SIG-M5 (cell line): Measurements from ENCODE around the gene CHST12.
"Not testable (repeated sequence)": the region's sequence is repeated elsewhere in the genome, so short reads cannot be mapped to it uniquely, and the experiment has no call there.

ENCODE experiments used
- DNase-seq: peaks from one replicate; lab custom pipeline; 2025; lab: John Stamatoyannopoulos, UW

Gene CHST12

GRCh38 chr7:2437136-2437535 lies 33.7 kb downstream of the CHST12 start:
- no peak for DNase-seq

DNA sequence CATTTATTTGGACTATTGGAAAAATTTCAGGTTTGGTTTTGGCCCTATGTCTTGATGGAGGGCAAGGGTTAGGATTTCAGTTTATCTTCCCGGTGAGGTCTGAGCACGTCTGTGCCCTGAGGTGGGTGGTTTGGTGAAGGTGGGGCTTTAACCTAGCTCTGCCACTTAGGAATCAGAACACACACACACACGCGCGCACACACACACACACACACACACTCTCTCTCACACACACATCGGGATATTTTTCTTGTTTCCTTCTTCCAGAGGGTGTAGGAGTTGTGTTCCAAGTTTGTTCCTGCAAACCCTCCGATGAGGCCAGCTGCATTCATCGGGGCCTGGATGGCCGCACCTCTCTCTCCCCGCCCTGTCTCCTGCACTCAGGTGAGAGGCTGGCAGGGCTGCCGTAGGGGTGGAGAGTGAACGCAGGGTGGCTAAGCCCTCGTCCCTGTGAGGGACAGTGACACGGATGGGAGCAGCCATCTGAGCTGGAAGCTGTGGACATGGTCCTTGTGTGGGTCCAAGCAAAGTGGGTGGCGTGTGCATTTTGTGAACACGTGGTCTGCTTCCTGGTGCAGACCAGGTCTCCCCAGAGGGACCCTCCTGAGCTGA lies 34.2 kb downstream of the CHST12 start:
- DNase-seq: no peak

DNA sequence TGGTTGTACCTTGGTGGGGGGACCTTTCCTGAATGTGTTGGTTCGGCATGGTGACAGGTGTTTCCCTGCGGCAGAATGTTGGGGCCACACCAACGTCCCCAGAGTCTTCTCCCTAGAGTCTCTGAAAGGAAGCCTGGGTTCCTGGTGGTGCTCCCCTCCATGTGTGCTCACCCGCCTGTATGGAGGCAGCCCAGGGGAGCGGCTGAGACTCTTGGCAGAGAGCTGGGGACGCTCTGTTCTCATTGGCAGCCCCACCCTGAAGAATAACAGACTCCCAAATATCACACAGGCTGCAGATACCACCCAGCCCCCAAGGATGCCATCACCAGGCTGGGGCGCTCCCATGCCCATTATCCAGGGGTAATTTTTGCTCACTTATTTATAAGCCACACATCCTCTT lies 34.8 kb downstream of the CHST12 start:
- DNase-seq: no peak

DNA sequence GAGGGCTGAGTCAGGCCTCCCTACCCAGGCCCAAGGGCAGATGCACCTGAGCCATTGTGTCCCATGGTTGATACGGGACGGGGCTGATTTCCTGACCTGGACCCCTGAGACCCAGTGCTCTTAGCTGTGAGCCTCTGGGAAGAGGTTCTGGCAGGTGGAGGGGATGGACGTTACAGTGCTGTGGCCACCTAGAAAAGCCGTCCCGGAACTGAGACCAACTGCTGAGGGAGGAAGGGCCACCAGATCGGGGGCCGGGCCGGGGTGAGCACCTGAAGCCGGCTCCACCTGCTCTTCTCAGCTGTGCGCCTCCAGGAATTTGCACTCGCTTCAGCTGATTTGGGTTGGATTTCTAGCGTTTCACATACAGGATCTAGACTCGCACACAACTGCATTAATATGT lies 35.4 kb downstream of the CHST12 start:
- no peak for DNase-seq

DNA sequence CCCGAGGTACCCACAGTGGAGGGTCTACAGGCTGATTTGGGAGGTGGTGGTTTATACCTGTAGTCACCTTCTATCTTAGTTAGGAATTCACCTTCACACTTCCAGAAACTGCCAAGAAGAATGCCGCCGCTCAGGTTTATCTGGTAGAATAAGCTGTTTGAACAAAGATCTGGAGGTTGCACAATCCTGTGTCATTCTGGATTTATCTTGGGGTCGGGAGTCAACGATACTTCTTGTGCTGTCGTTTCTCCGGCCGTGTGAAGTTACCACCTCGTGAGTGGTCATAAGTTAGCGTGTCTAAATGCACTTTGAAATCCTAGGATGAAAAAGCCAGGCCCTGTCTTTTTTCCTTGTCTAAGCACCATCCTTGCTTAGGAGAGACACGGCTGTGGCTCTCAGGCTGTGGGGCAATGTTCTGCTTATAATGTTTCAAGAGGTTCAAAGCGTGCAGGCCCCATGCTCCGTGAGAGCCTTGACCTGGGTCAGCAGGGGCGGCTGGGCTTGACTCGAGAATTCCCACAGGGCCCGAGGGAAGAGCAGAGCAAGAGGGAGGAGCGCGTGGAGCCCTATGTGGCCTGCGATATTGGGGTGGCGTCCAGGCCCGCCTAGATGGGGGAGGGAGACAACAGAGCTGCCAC lies 37.3 kb downstream of the CHST12 start:
- no peak for DNase-seq

GRCh38 chr7:2441430-2442058 lies 38.1 kb downstream of the CHST12 start:
- no peak for DNase-seq

DNA sequence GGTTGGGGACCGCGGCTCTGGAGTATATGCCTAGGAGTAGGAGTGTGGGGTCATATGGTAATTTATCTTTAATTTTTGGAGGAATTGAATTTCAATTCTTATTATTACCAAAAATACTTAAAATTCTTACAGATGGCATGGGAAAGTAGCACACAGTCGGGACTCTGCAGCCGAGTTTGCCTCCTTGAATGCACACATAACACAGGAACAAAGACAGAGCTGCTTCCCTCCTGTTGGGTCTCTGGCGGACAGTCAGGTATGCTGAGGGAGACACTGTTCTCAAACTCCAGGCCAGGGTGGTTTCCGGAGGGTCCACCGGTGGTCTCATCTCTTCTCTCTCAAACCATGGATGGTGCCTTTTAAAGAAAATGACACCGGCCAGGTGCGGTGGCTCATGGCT lies 40.1 kb downstream of the CHST12 start:
- no peak for DNase-seq

- DNase-seq: no peak
Observed at GRCh38 chr7:2444476-2444875, 41.1 kb downstream of the CHST12 start.

GRCh38 chr7:2445047-2445446 lies 41.6 kb downstream of the CHST12 start:
- DNase-seq: no peak

GRCh38 chr7:2445898-2446555 lies 42.6 kb downstream of the CHST12 start:
- no peak for DNase-seq

- DNase-seq: no peak
Observed at GRCh38 chr7:2446676-2447075, 43.3 kb downstream of the CHST12 start.

GRCh38 chr7:2450198-2451107 lies 47.0 kb downstream of the CHST12 start:
- DNase-seq: no peak

DNA sequence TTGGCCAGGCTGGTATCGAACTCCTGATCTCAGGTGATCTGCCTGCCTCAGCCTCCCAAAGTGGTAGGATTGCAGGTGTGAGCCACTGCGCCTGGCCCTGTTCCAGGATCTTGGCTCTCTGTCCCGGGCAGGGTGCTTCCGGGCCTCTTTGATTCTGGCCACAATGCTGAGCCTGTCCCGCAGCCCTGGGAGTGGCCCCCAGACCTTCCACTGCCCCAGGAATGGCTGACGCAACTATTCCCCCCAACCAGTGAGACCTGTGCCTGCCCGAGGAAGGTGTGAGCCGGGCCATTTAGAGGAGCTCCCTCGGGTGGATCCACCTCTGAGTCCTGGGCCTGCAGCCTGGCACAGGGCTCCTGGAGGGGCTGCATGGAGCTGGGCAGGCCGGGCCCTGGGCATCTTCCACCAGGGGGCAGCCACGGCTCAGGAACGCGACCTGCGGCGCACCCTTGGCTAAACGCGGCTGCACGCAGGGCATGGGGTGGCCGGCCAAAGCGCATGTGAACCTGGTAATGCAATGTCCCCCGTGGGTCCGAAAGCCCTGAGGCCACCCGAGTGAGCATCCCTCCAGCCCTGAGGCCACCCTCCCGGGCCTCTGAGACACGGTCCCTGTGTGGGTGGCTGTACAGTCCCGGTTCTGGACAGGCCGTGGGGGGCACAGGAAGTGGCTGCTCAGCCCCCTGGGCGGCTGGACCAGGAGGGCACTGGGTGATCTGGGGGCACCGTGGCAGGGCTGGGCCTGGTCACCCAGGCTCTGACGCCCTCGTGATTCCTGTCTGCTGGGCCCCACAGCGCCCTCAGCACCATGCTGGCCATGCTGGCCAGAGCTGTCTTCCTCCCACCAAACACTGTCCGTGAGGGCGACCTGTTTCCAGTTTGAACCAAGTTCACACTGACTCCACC lies 48.0 kb downstream of the CHST12 start:
- DNase-seq: no peak

DNA sequence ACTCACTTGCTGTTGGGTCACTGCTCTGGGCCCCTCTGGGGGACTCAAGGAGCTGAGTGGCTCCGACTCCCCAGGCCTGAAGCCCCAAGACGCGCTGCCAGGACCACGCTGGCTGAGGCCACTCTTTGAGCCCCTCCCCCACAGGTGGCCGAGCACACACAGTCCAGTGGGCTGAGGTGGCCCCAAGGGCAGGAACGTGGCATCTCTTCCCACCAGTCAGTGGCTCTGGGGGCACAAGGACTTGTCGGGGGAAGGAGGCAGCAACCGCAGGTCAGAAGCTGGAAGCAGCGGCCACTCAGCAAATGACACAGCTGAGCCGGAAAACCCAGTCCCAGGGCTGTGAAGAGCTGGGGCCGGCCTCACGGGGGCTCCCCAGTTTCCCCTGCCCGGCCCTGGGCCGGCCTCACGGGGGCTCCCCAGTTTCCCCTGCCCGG lies 48.7 kb downstream of the CHST12 start:
- DNase-seq: no peak

- no peak for DNase-seq
Observed at GRCh38 chr7:2452643-2453270, 49.3 kb downstream of the CHST12 start.

DNA sequence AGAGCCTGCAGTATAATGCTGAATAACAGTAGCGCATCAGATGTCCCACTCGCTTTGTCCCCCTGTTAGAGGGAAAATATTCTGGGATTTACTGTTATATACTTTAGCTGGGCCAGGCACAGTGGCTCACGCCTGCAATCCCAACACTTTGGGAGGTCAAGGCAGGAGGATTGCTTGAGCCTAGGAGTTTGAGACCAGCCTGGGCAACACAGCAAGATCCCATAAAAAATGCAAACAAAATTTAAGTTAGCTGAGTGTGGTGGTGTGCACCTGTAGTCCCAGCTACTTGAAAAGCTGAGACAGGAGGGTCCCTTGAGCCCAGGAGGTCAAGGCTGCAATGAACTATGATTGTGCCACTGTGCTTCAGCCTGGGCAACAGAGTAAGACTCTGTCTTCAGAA lies 50.4 kb downstream of the CHST12 start:
- DNase-seq: not testable (repeated sequence)

DNA sequence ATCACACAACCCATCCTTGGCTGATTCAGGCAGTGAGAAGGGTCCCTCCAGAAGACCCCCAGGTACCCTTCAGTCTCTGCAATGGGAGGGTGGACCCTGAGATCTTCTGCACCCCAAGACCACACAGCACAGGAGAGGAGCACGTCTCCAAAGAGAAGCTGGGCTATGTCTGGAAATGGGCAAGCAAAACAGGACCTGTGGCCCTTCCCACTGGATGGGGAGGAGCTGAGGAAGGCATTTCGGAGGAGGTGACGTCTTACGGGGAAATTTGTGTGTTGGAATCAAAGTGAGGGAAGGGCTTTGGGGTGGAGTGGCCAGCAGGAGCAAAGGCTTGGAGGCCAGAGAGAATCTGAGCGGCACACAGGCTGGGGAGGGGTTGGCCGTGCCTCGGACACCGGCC lies 56.3 kb downstream of the CHST12 start:
- no peak for DNase-seq

DNA sequence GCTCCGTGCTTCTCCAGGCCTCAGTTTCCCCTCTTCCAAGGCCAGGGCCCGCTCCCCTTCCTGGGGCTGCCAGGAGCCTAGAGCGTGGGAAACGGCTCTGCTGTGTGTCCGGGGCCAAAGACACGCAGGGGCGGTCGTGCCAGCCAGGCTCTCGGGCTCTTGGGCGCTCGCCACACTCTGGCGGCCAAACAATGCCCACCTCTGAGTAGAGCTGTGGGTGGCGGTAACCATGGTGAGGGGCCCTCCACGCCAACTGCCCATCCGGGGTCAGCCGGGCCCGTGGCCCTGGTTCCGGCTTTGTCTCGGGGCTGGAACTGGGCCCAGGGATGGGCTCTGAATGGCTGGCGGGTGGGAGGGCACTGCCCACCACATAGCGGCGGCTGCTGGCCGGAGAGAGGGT lies 56.8 kb downstream of the CHST12 start:
- no peak for DNase-seq

DNA sequence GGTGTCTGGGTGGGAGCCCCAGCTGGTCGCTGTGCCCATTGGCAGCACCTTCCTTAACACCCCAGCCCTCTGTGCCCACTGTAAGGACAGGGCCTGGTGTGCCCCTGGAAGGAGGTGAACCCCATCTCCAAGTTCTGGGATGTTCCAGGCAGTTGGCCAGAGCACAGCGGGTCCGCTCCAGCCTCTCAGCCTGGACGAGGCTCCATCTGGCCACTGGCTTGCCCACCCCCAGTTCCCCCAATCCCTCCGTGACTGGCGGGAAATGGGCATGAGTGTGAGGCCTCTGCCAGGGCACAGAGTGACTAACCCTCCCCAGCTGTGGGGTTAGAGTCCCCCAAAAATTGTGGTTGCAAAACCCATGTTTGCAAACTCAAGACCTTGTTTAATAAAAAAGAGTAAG lies 57.2 kb downstream of the CHST12 start:
- DNase-seq: no peak

- DNase-seq: no peak
Observed at GRCh38 chr7:2461268-2462026, 58.0 kb downstream of the CHST12 start.
